Activated T-helper 2 cell treated with anti-CD3 and anti-CD28 coated beads, Interferon-gamma antibody, Interleukin-2, Interleukin-4, amounts not matched to agents 10 μg/mL and 5 μg/mL and 100 μg/mL, durations not matched to agents 14 hours and 24 hours and 36 hours (primary cell): ENCODE data around the gene PLCH1. TPM values are rescaled to one million over a fixed set of nuclear protein-coding genes. Genes with fewer than 3 reads are reported as not detected.
"Not testable (repeated sequence)": the region's sequence is repeated elsewhere in the genome, so short reads cannot be mapped to it uniquely, and the experiment has no call there.

Experiments used
- DNase-seq: peaks from one replicate; pipeline ENCODE4 v3.0.0; 2021; ENCODE audit warnings: low spot score
- H3K27ac Mint-ChIP-seq: one replicate; pipeline ENCODE4 v1.8.0; 2021; ENCODE audit warnings: mixed read lengths
- H3K27me3 Mint-ChIP-seq: one replicate; pipeline ENCODE4 v1.8.0; 2021; ENCODE audit warnings: low read depth, mixed read lengths
- H3K36me3 Mint-ChIP-seq: one replicate; pipeline ENCODE4 v1.8.0; 2021; ENCODE audit warnings: low read depth, mixed read lengths
- H3K4me1 Mint-ChIP-seq: one replicate; pipeline ENCODE4 v1.8.0; 2021; ENCODE audit warnings: low read depth, mixed read lengths
- H3K4me3 Mint-ChIP-seq: one replicate; pipeline ENCODE4 v1.8.0; 2021; ENCODE audit warnings: low read depth, mild to moderate bottlenecking, moderate library complexity, mixed read lengths
- H3K9me3 Mint-ChIP-seq: one replicate; pipeline ENCODE4 v1.8.0; 2021; ENCODE audit warnings: mixed read lengths
- intact Hi-C: fragments of 100-400 bp; cut with micrococcal nuclease; formaldehyde crosslinking; loops from one replicate; pipeline ENCODE4 v1.15.1; 2023
- total RNA-seq: library from RNA; stranded (reverse); gene quantifications from 2 replicates; pipeline ENCODE4 v1.2.3, GENCODE V29; 2022

Gene PLCH1
- total RNA-seq, 1 donor from 2014 or later, result 0.09 TPM

- Mint-ChIP-seq H3K9me3 (no peaks in the 10 kb centered on the region), H3K4me1 (no peaks in the 10 kb centered on the region), H3K4me3 (no peak overlapping the region), H3K27ac (no peak overlapping the region), H3K36me3 (no peaks in the 10 kb centered on the region), H3K27me3 (no peaks in the 10 kb centered on the region)
- no peak for DNase-seq
- intact Hi-C loops, result no loop called here
Observed at GRCh38 chr3:155417119-155417517, 327.8 kb downstream of the PLCH1 start.

- Mint-ChIP-seq H3K4me1 (peaks cover 4% of the 10 kb centered on the region), H3K27ac (no peak overlapping the region), H3K9me3 (no peaks in the 10 kb centered on the region), H3K36me3 (no peaks in the 10 kb centered on the region), H3K4me3 (no peak overlapping the region), H3K27me3 (no peaks in the 10 kb centered on the region)
- no peak for DNase-seq
- intact Hi-C loops, result no loop called here
Observed at GRCh38 chr3:155416500-155417118, 328.3 kb downstream of the PLCH1 start.

GRCh38 chr3:155412904-155413303 is 332.0 kb downstream of the PLCH1 start:
- no peaks in the 10 kb centered on the region for H3K27me3 Mint-ChIP-seq
- H3K4me3 Mint-ChIP-seq, result no peak overlapping the region
- no peak overlapping the region for H3K27ac Mint-ChIP-seq
- intact Hi-C loops, result no loop called here
- no peak for DNase-seq
- peaks cover 4% of the 10 kb centered on the region for H3K4me1 Mint-ChIP-seq
- H3K36me3 Mint-ChIP-seq, result no peaks in the 10 kb centered on the region
- H3K9me3 Mint-ChIP-seq, result no peaks in the 10 kb centered on the region

DNA sequence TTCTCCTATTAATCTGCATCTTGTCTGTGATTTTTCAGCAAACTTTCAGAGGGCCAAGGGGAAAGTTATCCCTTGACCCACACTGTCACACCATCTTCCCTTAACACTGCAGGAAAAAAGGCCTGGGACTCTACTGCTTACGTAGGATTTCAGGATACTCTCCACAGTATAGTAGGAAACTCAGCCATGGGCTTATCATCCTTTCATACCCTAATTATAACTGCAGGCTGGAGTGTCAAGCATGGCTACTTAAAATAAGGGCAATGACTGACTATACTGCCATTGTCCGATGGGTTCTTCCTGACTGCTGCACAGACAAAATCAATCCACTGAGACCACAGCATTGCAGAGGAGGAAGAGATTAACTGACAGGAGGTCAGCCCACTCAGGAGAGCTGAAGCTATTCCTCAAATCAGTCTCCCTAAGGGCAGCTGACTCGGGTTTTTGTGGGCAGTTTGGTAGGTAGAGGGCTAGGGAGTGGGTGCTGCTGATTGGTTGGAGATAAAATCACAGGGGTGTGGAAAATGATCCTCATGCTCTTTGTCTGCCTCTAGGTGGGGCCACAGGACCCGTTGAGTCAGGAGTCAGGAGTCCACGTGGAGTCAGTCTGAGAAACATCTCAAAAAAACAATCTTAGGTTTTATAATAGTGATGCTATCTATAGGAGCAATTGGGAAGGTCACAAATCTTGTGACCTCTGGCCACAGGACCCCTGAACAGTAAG is 333.2 kb downstream of the PLCH1 start:
- Mint-ChIP-seq H3K27me3 (no peaks in the 10 kb centered on the region), H3K9me3 (no peaks in the 10 kb centered on the region), H3K4me3 (no peak overlapping the region), H3K27ac (no peak overlapping the region), H3K4me1 (peaks cover 4% of the 10 kb centered on the region), H3K36me3 (no peaks in the 10 kb centered on the region)
- intact Hi-C loops, result no loop called here
- DNase-seq, result no peak

GRCh38 chr3:155409336-155409735 is 335.5 kb downstream of the PLCH1 start:
- intact Hi-C loops, result no loop called here
- Mint-ChIP-seq H3K36me3 (no peaks in the 10 kb centered on the region), H3K4me3 (no peak overlapping the region), H3K27ac (no peak overlapping the region), H3K4me1 (peaks cover 4% of the 10 kb centered on the region), H3K9me3 (no peaks in the 10 kb centered on the region), H3K27me3 (no peaks in the 10 kb centered on the region)
- DNase-seq, result no peak

DNA sequence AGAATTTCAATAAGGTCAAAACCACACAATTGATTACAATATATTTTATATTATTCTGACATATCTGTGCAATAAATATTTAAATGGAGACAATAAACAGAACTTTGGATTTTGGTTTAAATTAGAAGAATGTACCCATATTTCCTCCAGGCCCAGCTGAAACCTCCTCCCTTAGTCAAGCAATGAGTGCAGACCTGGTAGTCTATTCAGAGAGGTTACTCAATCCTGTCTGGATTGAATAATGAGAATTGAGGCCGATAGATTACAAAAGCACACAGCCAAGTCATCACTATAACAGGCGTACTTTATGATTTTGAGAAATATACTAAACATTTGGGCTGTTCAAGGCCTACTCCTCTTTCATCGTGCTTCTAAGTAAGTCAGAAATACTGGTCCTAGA is 336.9 kb downstream of the PLCH1 start:
- H3K36me3 Mint-ChIP-seq, result no peaks in the 10 kb centered on the region
- intact Hi-C loops, result no loop called here
- peaks cover 4% of the 10 kb centered on the region for H3K4me1 Mint-ChIP-seq
- H3K27ac Mint-ChIP-seq, result no peak overlapping the region
- H3K27me3 Mint-ChIP-seq, result no peaks in the 10 kb centered on the region
- DNase-seq, result no peak
- no peak overlapping the region for H3K4me3 Mint-ChIP-seq
- no peaks in the 10 kb centered on the region for H3K9me3 Mint-ChIP-seq

- Mint-ChIP-seq H3K36me3 (no peaks in the 10 kb centered on the region), H3K27me3 (no peaks in the 10 kb centered on the region), H3K27ac (no peak overlapping the region), H3K4me1 (peaks cover 4% of the 10 kb centered on the region), H3K9me3 (no peaks in the 10 kb centered on the region), H3K4me3 (no peak overlapping the region)
- intact Hi-C loops, result no loop called here
- no peak for DNase-seq
Observed at GRCh38 chr3:155407331-155407730, 337.5 kb downstream of the PLCH1 start.

GRCh38 chr3:155404486-155404885 is 340.4 kb downstream of the PLCH1 start:
- H3K27ac Mint-ChIP-seq, result no peak overlapping the region
- H3K27me3 Mint-ChIP-seq, result no peaks in the 10 kb centered on the region
- DNase-seq, result no peak
- no peak overlapping the region for H3K4me3 Mint-ChIP-seq
- H3K36me3 Mint-ChIP-seq, result no peaks in the 10 kb centered on the region
- intact Hi-C loops, result no loop called here
- H3K4me1 Mint-ChIP-seq, result no peaks in the 10 kb centered on the region
- H3K9me3 Mint-ChIP-seq, result no peaks in the 10 kb centered on the region

DNA sequence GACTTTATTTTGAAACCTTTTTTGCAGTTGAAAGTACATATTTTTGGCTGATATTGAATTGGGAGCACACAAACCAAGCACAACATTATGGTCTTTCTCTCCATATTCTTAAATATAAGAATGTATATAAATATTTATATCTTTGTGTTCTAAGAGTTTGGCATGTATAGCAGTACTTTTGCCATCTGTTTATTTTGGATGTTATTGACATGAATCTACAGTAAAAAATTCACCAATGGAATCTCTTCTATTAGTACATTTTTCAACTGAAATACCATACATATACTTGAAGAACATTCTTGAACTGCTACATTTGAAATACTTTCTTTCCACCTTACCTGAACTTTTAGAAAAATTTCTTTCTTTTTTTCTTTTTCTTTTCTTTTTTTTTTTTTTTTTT is 342.2 kb downstream of the PLCH1 start:
- Mint-ChIP-seq H3K36me3 (no peaks in the 10 kb centered on the region), H3K9me3 (no peaks in the 10 kb centered on the region), H3K27ac (no peak overlapping the region), H3K4me3 (no peak overlapping the region), H3K4me1 (no peaks in the 10 kb centered on the region), H3K27me3 (no peaks in the 10 kb centered on the region)
- DNase-seq, result no peak
- intact Hi-C loops, result no loop called here

DNA sequence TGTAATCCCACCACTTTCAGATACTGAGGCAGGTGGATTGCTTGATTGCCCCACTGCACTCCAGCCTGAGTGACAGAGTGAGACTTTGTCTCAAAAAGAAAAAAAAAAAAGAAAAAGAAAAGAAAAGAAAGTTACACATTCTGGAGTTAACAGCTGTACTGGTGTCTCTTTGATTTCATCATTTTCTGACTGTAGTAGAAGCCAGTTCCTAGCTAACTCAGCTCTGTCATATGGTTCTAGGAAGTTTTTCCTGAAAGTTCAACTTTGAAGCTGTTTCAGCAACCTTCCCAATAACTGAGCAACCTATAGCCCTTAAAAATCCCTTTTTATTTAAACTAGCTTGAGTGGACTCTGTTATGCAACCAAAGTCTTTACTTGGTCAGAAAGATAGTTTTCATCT is 346.8 kb downstream of the PLCH1 start:
- no peaks in the 10 kb centered on the region for H3K4me1 Mint-ChIP-seq
- H3K9me3 Mint-ChIP-seq, result peaks cover 7% of the 10 kb centered on the region
- H3K27me3 Mint-ChIP-seq, result peaks cover 1% of the 10 kb centered on the region
- no peak overlapping the region for H3K27ac Mint-ChIP-seq
- no peaks in the 10 kb centered on the region for H3K36me3 Mint-ChIP-seq
- H3K4me3 Mint-ChIP-seq, result no peak overlapping the region
- DNase-seq, result no peak
- intact Hi-C loops, result no loop called here

DNA sequence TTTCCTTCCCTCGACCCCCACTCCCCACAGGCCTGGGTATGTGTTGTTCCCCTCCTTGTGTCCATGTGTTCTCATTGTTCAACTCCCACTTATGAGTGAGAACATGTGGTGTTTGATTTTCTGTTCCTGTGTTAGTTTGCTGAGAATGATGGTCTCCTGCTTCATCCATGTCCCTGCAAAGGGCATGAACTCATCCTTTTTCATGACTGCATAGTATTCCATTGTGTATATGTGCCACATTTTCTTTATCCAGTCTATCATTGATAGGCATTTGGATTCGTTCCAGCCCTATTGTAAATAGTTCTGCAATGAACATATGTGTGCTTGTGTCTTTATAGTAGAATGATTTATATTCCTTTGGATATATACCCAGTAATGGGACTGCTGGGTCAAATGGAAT is 350.0 kb downstream of the PLCH1 start:
- not testable (repeated sequence) for DNase-seq, H3K36me3 Mint-ChIP-seq

DNA sequence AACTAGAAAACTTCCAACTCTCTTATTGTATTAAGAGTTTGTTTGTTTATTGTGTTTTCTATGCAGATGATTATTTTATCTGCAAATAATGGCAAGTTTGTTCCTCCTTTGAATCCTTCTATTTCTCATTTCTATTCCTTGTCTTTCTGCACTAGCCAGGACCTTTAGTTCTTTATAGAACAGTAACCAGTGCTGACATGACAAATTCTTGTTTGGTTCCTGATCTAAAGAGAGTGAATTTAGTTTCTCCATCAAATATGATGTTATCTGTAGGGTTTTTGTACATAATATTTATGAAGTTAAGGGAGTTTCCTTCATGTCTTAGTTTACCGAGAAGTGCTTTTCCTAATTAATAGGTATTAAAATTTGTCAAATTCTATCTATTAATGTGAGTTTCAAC is 350.6 kb downstream of the PLCH1 start:
- no peak overlapping the region for H3K4me3 Mint-ChIP-seq
- H3K27ac Mint-ChIP-seq, result no peak overlapping the region
- intact Hi-C loops, result no loop called here
- H3K9me3 Mint-ChIP-seq, result peaks cover 7% of the 10 kb centered on the region
- H3K4me1 Mint-ChIP-seq, result no peaks in the 10 kb centered on the region
- peaks cover 1% of the 10 kb centered on the region for H3K27me3 Mint-ChIP-seq
- no peak for DNase-seq
- H3K36me3 Mint-ChIP-seq, result no peaks in the 10 kb centered on the region

More for the DNA sequence above, 350.0 kb downstream of the PLCH1 start:
- intact Hi-C loops, H3K4me3 Mint-ChIP-seq, H3K4me1 Mint-ChIP-seq, H3K9me3 Mint-ChIP-seq, H3K27ac Mint-ChIP-seq, H3K27me3 Mint-ChIP-seq: not testable (repeated sequence)

DNA sequence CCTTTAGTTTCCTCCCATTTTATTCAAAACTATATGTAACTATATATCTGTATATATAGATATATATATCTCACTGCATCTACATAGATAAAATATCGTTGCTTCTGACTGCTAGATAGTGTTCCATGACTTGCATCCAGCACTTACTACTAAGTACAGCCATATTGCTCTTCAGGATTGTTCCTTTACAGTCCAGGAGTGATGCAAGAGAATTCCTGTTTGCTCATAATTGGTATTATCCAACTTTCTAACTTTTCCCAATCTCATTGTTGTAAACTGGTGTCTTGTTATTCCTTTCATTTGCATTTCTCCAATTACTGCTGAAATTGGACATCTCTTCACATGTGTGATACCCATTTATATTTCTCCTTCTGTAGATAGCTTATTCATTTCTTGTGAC is 351.6 kb downstream of the PLCH1 start:
- H3K9me3 Mint-ChIP-seq, result peaks cover 7% of the 10 kb centered on the region
- DNase-seq, result no peak
- intact Hi-C loops, result no loop called here
- no peak overlapping the region for H3K27ac Mint-ChIP-seq
- H3K4me3 Mint-ChIP-seq, result no peak overlapping the region
- no peaks in the 10 kb centered on the region for H3K4me1 Mint-ChIP-seq
- peaks cover 5% of the 10 kb centered on the region for H3K27me3 Mint-ChIP-seq
- H3K36me3 Mint-ChIP-seq, result no peaks in the 10 kb centered on the region
